GM18511 (cell line): ENCODE results near the gene ADTRP.

ENCODE experiments used
- ATAC-seq: cut with Tn5 transposase; IDR thresholded peaks from one replicate; pipeline ENCODE4 v1.9.1; 2021; ENCODE audit warnings: mild to moderate bottlenecking, moderate library complexity; ENCODE audit not compliant: unreplicated experiment

ADTRP gene

GRCh38 chr6:11778648-11779328 lies at the start of gene ADTRP:
Gene ADTRP (minus strand): TSS chr6:11778803. CDS start chr6:11778759, 44 bp downstream.
- no peak for ATAC-seq

- no peak for ATAC-seq
Measured at GRCh38 chr6:11826779-11827178, 48.2 kb upstream of the ADTRP start.

- ATAC-seq, result peak; percentile 86
Measured at GRCh38 chr6:11824986-11825385, 46.4 kb upstream of the ADTRP start.

- ATAC-seq, result no peak
Measured at GRCh38 chr6:11822346-11822745, 43.7 kb upstream of the ADTRP start.

GRCh38 chr6:11821781-11822180 lies 43.2 kb upstream of the ADTRP start:
- no peak for ATAC-seq

GRCh38 chr6:11820821-11821220 lies 42.2 kb upstream of the ADTRP start:
- ATAC-seq, result no peak

GRCh38 chr6:11819486-11819885 lies 40.9 kb upstream of the ADTRP start:
- no peak for ATAC-seq

GRCh38 chr6:11815231-11815630 lies 36.6 kb upstream of the ADTRP start:
- ATAC-seq, result no peak

GRCh38 chr6:11814819-11815218 lies 36.2 kb upstream of the ADTRP start:
- no peak for ATAC-seq

- ATAC-seq, result no peak
Measured at GRCh38 chr6:11814106-11814505, 35.5 kb upstream of the ADTRP start.

GRCh38 chr6:11813606-11814005 lies 35.0 kb upstream of the ADTRP start:
- no peak for ATAC-seq

GRCh38 chr6:11812951-11813350 lies 34.3 kb upstream of the ADTRP start:
- no peak for ATAC-seq

- no peak for ATAC-seq
Measured at GRCh38 chr6:11812439-11812838, 33.8 kb upstream of the ADTRP start.

GRCh38 chr6:11811644-11812264 lies 33.2 kb upstream of the ADTRP start:
- no peak for ATAC-seq

- no peak for ATAC-seq
Measured at GRCh38 chr6:11810854-11811643, 32.4 kb upstream of the ADTRP start.

- no peak for ATAC-seq
Measured at GRCh38 chr6:11810039-11810541, 31.5 kb upstream of the ADTRP start.

GRCh38 chr6:11808054-11808453 lies 29.5 kb upstream of the ADTRP start:
- ATAC-seq, result no peak

GRCh38 chr6:11806561-11807317 lies 28.1 kb upstream of the ADTRP start:
- ATAC-seq, result no peak

GRCh38 chr6:11805259-11806053 lies 26.9 kb upstream of the ADTRP start:
- no peak for ATAC-seq

GRCh38 chr6:11804701-11805100 lies 26.1 kb upstream of the ADTRP start:
- ATAC-seq, result no peak
